Subcutaneous adipose tissue (tissue), 4 donors: ENCODE measurements around the gene MARCHF3. TPM values are rescaled to one million over a fixed set of nuclear protein-coding genes. Genes with fewer than 3 reads are reported as not detected.

Experiments
- total RNA-seq, 4 donors: library from RNA; depleted of rRNA; stranded (reverse); fragments of >200 nt; gene quantifications; one replicate each; pipeline ENCODE4 v1.1.0, GENCODE V29; 2016
- TF ChIP-seq, protein P1 (sequence below): fragments of 450-650 bp; IDR thresholded peaks from one replicate; pipeline ENCODE4 v1.5.1; 2016; ENCODE audit warnings: low read depth, mild to moderate bottlenecking, control low read depth, antibody characterized with exemption, moderate library complexity

The MARCHF3 gene
- total RNA-seq, 4 donors from 2014 or later: 5.8 to 30.7 (median 14.6) TPM

- TF ChIP-seq, protein P1, sequence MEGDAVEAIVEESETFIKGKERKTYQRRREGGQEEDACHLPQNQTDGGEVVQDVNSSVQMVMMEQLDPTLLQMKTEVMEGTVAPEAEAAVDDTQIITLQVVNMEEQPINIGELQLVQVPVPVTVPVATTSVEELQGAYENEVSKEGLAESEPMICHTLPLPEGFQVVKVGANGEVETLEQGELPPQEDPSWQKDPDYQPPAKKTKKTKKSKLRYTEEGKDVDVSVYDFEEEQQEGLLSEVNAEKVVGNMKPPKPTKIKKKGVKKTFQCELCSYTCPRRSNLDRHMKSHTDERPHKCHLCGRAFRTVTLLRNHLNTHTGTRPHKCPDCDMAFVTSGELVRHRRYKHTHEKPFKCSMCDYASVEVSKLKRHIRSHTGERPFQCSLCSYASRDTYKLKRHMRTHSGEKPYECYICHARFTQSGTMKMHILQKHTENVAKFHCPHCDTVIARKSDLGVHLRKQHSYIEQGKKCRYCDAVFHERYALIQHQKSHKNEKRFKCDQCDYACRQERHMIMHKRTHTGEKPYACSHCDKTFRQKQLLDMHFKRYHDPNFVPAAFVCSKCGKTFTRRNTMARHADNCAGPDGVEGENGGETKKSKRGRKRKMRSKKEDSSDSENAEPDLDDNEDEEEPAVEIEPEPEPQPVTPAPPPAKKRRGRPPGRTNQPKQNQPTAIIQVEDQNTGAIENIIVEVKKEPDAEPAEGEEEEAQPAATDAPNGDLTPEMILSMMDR: no peak
Measured at GRCh38 chr5:126848253-126848652, 182.1 kb downstream of the MARCHF3 start.

GRCh38 chr5:126847826-126848251 lies 182.5 kb downstream of the MARCHF3 start:
- TF ChIP-seq, protein P1: no peak

DNA sequence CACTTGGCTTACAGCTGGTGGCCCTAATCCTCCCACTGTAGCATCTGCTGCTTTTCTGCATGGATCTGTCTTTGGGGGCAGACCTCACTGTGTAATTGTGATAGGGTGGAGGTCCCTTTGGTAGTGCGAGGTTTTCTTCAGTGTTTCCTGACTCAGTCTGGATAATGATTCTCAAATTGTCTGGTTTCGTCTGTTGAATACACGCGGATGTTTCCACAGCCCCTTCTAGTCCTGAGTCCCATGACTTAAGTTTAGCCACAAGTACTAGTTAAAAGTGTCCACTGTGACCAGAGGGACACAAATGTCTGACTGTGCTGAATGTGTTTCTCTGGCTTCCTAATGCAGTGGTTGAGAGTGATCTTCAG lies 182.9 kb downstream of the MARCHF3 start:
- TF ChIP-seq, protein P1: no peak

DNA sequence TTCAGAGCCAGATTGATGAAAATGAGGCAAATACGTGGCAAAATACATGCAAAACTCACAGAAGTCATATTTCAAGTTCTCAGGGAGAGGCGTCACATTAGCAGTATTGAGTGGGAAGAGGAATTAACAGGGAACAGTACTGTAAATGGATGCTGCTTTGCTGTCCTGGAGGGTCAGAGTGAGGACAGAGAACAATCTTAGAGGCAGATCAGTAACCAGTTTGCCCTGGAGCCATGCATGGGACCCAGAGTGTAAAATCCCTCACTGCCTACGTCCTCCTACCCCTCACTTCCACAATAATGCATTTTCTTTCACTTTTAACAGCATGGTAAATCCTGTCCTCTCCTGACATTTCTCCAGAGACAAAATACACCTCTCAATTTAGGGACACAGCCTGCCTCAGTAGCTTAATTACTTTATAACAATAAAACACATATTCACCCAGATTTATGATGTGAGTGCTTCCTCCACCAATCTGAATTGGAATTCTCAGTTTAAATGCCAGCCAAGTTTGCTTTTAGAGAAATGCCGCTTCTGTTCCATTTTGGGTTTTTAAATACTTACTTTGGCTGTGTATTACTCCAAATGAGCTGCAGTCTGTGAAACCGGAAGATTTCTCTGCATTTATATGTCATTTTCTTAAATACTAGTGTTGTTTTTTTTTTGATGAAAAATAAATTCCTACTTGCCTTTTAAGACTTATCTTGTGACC lies 183.5 kb downstream of the MARCHF3 start:
- TF ChIP-seq, protein P1: no peak

DNA sequence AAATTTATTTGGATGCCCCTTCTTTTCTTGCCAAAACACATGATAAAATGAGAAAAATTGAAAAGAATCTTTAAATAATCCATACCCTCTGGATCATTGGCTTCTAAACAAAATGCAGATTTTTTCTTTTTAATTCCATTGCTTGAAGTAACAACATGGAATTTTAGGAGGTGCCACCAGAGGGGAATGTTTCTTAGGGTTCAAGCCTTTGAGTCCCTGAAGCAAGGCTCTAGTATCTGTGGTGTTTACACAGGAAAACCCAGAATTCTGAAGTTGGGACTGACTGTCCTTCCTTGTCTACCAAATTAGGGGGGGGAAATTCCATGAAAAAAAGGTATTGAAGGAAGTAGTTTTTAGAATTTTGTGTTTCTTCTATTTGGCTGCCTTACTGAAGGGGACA lies 184.0 kb downstream of the MARCHF3 start:
- TF ChIP-seq, protein P1: no peak

DNA sequence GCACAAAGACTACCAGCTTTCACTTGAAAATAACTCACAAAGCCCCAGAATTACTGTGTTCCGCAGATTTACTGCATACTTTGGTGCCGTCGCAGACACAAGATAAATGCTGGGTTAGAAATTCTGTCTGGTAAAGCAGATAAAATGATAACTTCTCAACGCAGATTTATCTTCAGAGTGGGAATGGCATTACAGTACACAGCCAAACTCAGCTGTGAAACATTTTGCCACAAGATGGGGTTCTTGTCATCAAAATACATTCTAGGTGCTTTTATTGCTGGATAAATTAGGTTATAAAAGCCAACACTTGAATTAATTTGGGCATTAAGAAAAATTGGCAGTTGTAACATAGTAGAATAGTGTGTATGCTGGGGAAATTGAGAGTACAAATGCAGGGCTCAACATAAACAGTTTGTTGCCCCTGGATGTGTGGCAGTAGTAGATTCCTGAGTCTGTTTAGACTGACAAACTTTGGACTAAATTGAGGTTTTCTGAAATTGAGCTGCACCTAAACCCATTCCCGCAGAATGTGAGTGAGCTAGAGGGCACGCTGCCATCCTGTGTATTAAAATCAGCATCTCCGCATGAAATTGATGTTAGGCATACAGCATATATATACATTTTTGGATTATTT lies 192.3 kb downstream of the MARCHF3 start:
- TF ChIP-seq, protein P1: no peak

DNA sequence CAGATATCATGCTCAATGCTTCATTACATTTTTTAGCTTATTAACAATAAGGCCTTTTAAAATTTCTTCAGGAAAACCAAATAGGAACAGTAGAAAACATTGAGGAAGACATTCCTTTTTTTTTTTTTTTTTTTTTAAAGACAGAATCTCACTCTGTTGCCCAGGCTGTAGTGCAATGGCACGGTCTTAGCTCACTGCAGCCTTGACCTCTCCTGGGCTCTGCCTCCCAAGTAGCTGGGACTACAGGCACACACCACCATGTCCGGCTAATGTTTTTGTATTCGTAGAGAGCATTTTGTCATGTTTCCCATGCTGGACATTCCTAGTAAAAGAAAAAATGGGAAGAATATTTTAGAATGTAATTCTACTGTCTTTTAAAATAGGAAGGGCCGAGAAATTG lies 193.1 kb downstream of the MARCHF3 start:
- TF ChIP-seq, protein P1: no peak
